Caco-2 (cell line): Measurements from ENCODE around the gene SLC39A9. TPM values are rescaled to one million over a fixed set of nuclear protein-coding genes. Genes with fewer than 3 reads are reported as not detected.

ENCODE experiments used
- BruUV-seq: library from RNA; stranded (reverse); fragments of 400-500 nt; replicated peaks from 2 replicates; lab custom pipeline; 2021; lab: Mats Ljungman, UMichigan
- CTCF ChIA-PET: fragments of 300-600 bp; sonication (Branson Sonifier 250); formaldehyde crosslinking; loops from one replicate; lab custom pipeline; 2022; ENCODE audit warnings: antibody characterized with exemption; lab: Charles Lee
- POLR2A ChIA-PET: fragments of 300-600 bp; sonication (Branson Sonifier 250); formaldehyde crosslinking; loops from one replicate; lab custom pipeline; 2022; ENCODE audit warnings: antibody characterized with exemption; lab: Charles Lee
- DNase-seq, 2 experiments: peaks; one replicate each; pipeline versions ENCODE4 v3.0.0 to v3.0.0-alpha.2; 2020 to 2022
- H3K27me3 ChIP-seq: replicated peaks from 2 replicates; pipeline ENCODE4 v1.6.0; 2011; ENCODE audit warnings: low read length; ENCODE audit not compliant: control insufficient read depth, insufficient read depth
- H3K36me3 ChIP-seq: 2 replicates; pipeline ENCODE4 v1.5.1; 2011; ENCODE audit warnings: low read length; ENCODE audit not compliant: control insufficient read depth, insufficient read depth
- H3K4me1 ChIP-seq: fragments of 250-450 bp; sonication (Bioruptor Pico); 2 replicates; pipeline ENCODE4 v1.5.1; 2020; ENCODE audit warnings: mild to moderate bottlenecking
- H3K4me3 ChIP-seq: 2 replicates; pipeline ENCODE4 v1.5.1; 2011; ENCODE audit warnings: low read depth, mild to moderate bottlenecking, control low read depth, low read length
- H3K9me3 ChIP-seq: fragments of 250-450 bp; sonication (Bioruptor Pico); 2 replicates; pipeline ENCODE4 v1.5.1; 2020; ENCODE audit warnings: mild to moderate bottlenecking, moderate library complexity
- H3K27ac Mint-ChIP-seq: one replicate; pipeline ENCODE4 v1.8.0; 2022; ENCODE audit warnings: mixed read lengths; ENCODE audit not compliant: unreplicated experiment
- H3K27me3 Mint-ChIP-seq: one replicate; pipeline ENCODE4 v1.8.0; 2022; ENCODE audit warnings: mixed read lengths; ENCODE audit not compliant: insufficient read depth, unreplicated experiment
- H3K36me3 Mint-ChIP-seq: one replicate; pipeline ENCODE4 v1.8.0; 2022; ENCODE audit warnings: mild to moderate bottlenecking, mixed read lengths; ENCODE audit not compliant: insufficient read depth, unreplicated experiment
- H3K4me1 Mint-ChIP-seq: one replicate; pipeline ENCODE4 v1.8.0; 2022; ENCODE audit warnings: low read depth, mixed read lengths; ENCODE audit not compliant: unreplicated experiment
- H3K4me3 Mint-ChIP-seq: one replicate; pipeline ENCODE4 v1.8.0; 2022; ENCODE audit warnings: mild to moderate bottlenecking, moderate library complexity, mixed read lengths; ENCODE audit not compliant: unreplicated experiment
- H3K9me3 Mint-ChIP-seq: one replicate; pipeline ENCODE4 v1.8.0; 2022; ENCODE audit warnings: mixed read lengths; ENCODE audit not compliant: unreplicated experiment
- CTCF ChIP-seq, 2 experiments: fragments of 200-600 bp in 1 of 2; IDR thresholded peaks; 1 replicate in 1 of 2; 2 replicates in 1 of 2; pipeline versions ENCODE4 v1.5.1 to v1.8.0; 2011 to 2022; ENCODE audit warnings: antibody characterized with exemption in 1 of 2, control low read depth in 1 of 2, inconsistent platforms in 1 of 2, low read depth in 1 of 2, low read length in 1 of 2, mild to moderate bottlenecking in 1 of 2, moderate library complexity in 1 of 2; ENCODE audit not compliant: insufficient read depth in 1 of 2, severe bottlenecking in 1 of 2, unreplicated experiment in 1 of 2
- intact Hi-C: fragments of 100-400 bp; cut with micrococcal nuclease; formaldehyde crosslinking; loops from one replicate; pipeline ENCODE4 v1.10.0; 2022; ENCODE audit not compliant: unreplicated experiment
- total RNA-seq: library from RNA; stranded (reverse); gene quantifications from 2 replicates; pipeline ENCODE4 v1.2.3, GENCODE V29; 2022

Gene SLC39A9
- total RNA-seq, 1 experiment from 2014 or later, result 96.4 TPM

GRCh38 chr14:69363055-69363454 lies 35.4 kb upstream of the SLC39A9 start:
- H3K9me3 ChIP-seq, result no peaks in the 10 kb centered on the region
- ChIA-PET POLR2A (no interaction called here), CTCF (interaction anchor here (1.2 kb wide), 1 partner anchor 75 kb away, joined by 4 read pairs; no protein-coding TSS in a partner anchor)
- H3K36me3 ChIP-seq, result no peaks in the 10 kb centered on the region
- Mint-ChIP-seq H3K4me3 (no peak overlapping the region), H3K4me1 (no peaks in the 10 kb centered on the region), H3K27me3 (no peaks in the 10 kb centered on the region), H3K36me3 (no peaks in the 10 kb centered on the region), H3K9me3 (no peaks in the 10 kb centered on the region), H3K27ac (no peak overlapping the region)
- peak in 1 of 2 experiments; percentile 58 for TF ChIP-seq CTCF (IDR thresholded peaks at IDR 0.05; ENCODE audit: insufficient read depth in 1 of 2, low read depth in 1 of 2, low read length in 1 of 2, severe bottlenecking in 1 of 2, unreplicated experiment in 1 of 2)
- no TSS peak for BruUV-seq
- peak in 1 of 2 experiments; percentile 38 for DNase-seq
- H3K27me3 ChIP-seq, result no peaks in the 10 kb centered on the region
- no peak overlapping the region for H3K4me3 ChIP-seq
- H3K4me1 ChIP-seq, result no peaks in the 10 kb centered on the region
- intact Hi-C loops, result loop anchor here (5.0 to 10.0 kb wide), 3 partner anchors 101 to 238 kb away; partner anchors contain the start of gene GALNT16

- Histone ChIP-seq H3K4me1 (no peaks in the 10 kb centered on the region), H3K36me3 (no peaks in the 10 kb centered on the region), H3K27me3 (no peaks in the 10 kb centered on the region), H3K4me3 (no peak overlapping the region), H3K9me3 (no peaks in the 10 kb centered on the region)
- Mint-ChIP-seq H3K27me3 (no peaks in the 10 kb centered on the region), H3K36me3 (no peaks in the 10 kb centered on the region), H3K4me1 (no peaks in the 10 kb centered on the region), H3K27ac (no peak overlapping the region), H3K9me3 (no peaks in the 10 kb centered on the region), H3K4me3 (no peak overlapping the region)
- no peak for TF ChIP-seq CTCF (IDR thresholded peaks at IDR 0.05; ENCODE audit: insufficient read depth in 1 of 2, low read depth in 1 of 2, low read length in 1 of 2, severe bottlenecking in 1 of 2, unreplicated experiment in 1 of 2)
- intact Hi-C loops, result loop anchor here (5.0 to 10.0 kb wide), 3 partner anchors 102 to 239 kb away; partner anchors contain the start of gene GALNT16
- no TSS peak for BruUV-seq
- CTCF ChIA-PET, result no interaction called here
- POLR2A ChIA-PET, result interaction anchor here (0.5 kb wide), 1 partner anchor 31 kb away, joined by 3 read pairs; no protein-coding TSS in a partner anchor
- DNase-seq, result no peak
These were observed 34.5 kb upstream of the SLC39A9 start for GRCh38 chr14:69363964-69364363.

DNA sequence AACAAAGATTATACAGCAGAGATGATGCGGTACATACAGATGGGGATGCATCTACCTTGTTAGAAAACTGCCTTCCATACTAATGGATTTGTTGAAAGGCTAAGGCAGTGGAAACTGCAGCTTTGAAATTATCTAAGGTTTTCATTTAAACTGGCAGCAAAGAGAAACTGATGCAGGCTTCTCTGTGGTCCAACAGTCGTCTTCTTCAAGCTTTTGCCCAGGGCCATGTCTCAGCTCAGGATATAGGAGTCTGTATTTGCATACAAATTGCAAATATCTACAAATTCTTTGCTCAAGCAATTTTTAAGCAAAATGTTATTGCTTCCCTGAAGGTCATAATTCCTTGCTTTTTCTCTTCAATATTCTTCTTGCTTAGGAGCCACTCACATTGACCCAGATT lies 34.1 kb upstream of the SLC39A9 start:
- TF ChIP-seq CTCF (IDR thresholded peaks at IDR 0.05; ENCODE audit: insufficient read depth in 1 of 2, low read depth in 1 of 2, low read length in 1 of 2, severe bottlenecking in 1 of 2, unreplicated experiment in 1 of 2), result no peak
- DNase-seq, result no peak
- Histone ChIP-seq H3K9me3 (no peaks in the 10 kb centered on the region), H3K4me3 (no peak overlapping the region), H3K36me3 (no peaks in the 10 kb centered on the region), H3K27me3 (no peaks in the 10 kb centered on the region), H3K4me1 (no peaks in the 10 kb centered on the region)
- Mint-ChIP-seq H3K4me1 (no peaks in the 10 kb centered on the region), H3K27me3 (no peaks in the 10 kb centered on the region), H3K4me3 (no peak overlapping the region), H3K36me3 (no peaks in the 10 kb centered on the region), H3K27ac (no peak overlapping the region), H3K9me3 (no peaks in the 10 kb centered on the region)
- ChIA-PET POLR2A (no interaction called here), CTCF (no interaction called here)
- intact Hi-C loops, result loop anchor here (5.0 to 10.0 kb wide), 3 partner anchors 102 to 240 kb away; partner anchors contain the start of gene GALNT16
- BruUV-seq, result no TSS peak
